ENCODE data around the gene MRPL55.
A peak's percentile ranks its signal among the peaks of the same experiment; 100 is the strongest.
"Not testable (repeated sequence)": the region's sequence is repeated elsewhere in the genome, so short reads cannot be mapped to it uniquely, and the experiment has no call there.

MRPL55 gene

GRCh38 chr1:228122921-228123441 is 13.9 kb upstream of the MRPL55 start:
- DNase-seq (ENCODE audit: low read depth, low spot score) = no peak

GRCh38 chr1:228120857-228121489 is 11.9 kb upstream of the MRPL55 start:
- DNase-seq (ENCODE audit: low read depth, low spot score) = no peak

GRCh38 chr1:228120351-228120750 is 11.3 kb upstream of the MRPL55 start:
- DNase-seq (ENCODE audit: low read depth, low spot score) = no peak

- no peak for DNase-seq (ENCODE audit: low read depth, low spot score)
Measured at GRCh38 chr1:228118040-228118439, 8.9 kb upstream of the MRPL55 start.

- no peak for DNase-seq (ENCODE audit: low read depth, low spot score)
Measured at GRCh38 chr1:228117335-228117734, 8.2 kb upstream of the MRPL55 start.

GRCh38 chr1:228114827-228115226 is 5.7 kb upstream of the MRPL55 start:
- DNase-seq (ENCODE audit: low read depth, low spot score) = no peak

- no peak for DNase-seq (ENCODE audit: low read depth, low spot score)
Measured at GRCh38 chr1:228112617-228113016, 3.5 kb upstream of the MRPL55 start.

- DNase-seq (ENCODE audit: low read depth, low spot score) = no peak
Measured at GRCh38 chr1:228112167-228112566, 3.1 kb upstream of the MRPL55 start.

GRCh38 chr1:228111315-228111714 is 2.2 kb upstream of the MRPL55 start:
- DNase-seq (ENCODE audit: low read depth, low spot score) = not testable (repeated sequence)

GRCh38 chr1:228110556-228110955 is 1.5 kb upstream of the MRPL55 start:
- DNase-seq (ENCODE audit: low read depth, low spot score) = no peak

GRCh38 chr1:228109962-228110488 is 926 bp upstream of the MRPL55 start:
- no peak for DNase-seq (ENCODE audit: low read depth, low spot score)

GRCh38 chr1:228108742-228109072 is 392 bp downstream of the MRPL55 start:
- DNase-seq (ENCODE audit: low read depth, low spot score) = no peak

- no peak for DNase-seq (ENCODE audit: low read depth, low spot score)
Measured at GRCh38 chr1:228108055-228108690, 926 bp downstream of the MRPL55 start.

GRCh38 chr1:228107636-228108035 is 1.5 kb downstream of the MRPL55 start:
- DNase-seq (ENCODE audit: low read depth, low spot score) = no peak

- no peak for DNase-seq (ENCODE audit: low read depth, low spot score)
Measured at GRCh38 chr1:228106800-228107054, 2.4 kb downstream of the MRPL55 start.

GRCh38 chr1:228105996-228106799 is 2.9 kb downstream of the MRPL55 start:
- DNase-seq (ENCODE audit: low read depth, low spot score) = no peak

- no peak for DNase-seq (ENCODE audit: low read depth, low spot score)
Measured at GRCh38 chr1:228105270-228105995, 3.7 kb downstream of the MRPL55 start.

- no peak for DNase-seq (ENCODE audit: low read depth, low spot score)
Measured at GRCh38 chr1:228104526-228105269, 4.4 kb downstream of the MRPL55 start.

GRCh38 chr1:228102791-228103620 is 6.1 kb downstream of the MRPL55 start, which contains the start of gene C1orf35:
Gene C1orf35, minus strand, starts transcription at chr1:228103325. Its CDS starts 98 bp downstream, at chr1:228103227.
- DNase-seq (ENCODE audit: low read depth, low spot score) = peak; percentile 88
